HCT116 (cell line): ENCODE data around the gene DIO2.

Source experiments
- ATF3 ChIP-seq: IDR thresholded peaks from 2 replicates; pipeline ENCODE4 v1.6.1; 2012
- CTCF ChIP-seq, 3 experiments: fragments of 200-600 bp in 1 of 3; sonication (generic) in 1 of 3; IDR thresholded peaks in 2 of 3; conservative IDR thresholded peaks in 1 of 3; 2 replicates each; pipeline ENCODE4 v1.5.1; 2012 to 2017; ENCODE audit warnings: low read depth in 2 of 3, low read length in 2 of 3, antibody characterized with exemption in 1 of 3, borderline replicate concordance in 1 of 3, control low read depth in 1 of 3, mild to moderate bottlenecking in 1 of 3, mixed read lengths in 1 of 3, mixed run types in 1 of 3, moderate library complexity in 1 of 3; ENCODE audit not compliant: insufficient read depth in 1 of 3
- EZH2 ChIP-seq: fragments of 200-600 bp; sonication (generic); IDR thresholded peaks from 2 replicates; pipeline ENCODE4 v1.6.1; 2017; ENCODE audit warnings: antibody characterized with exemption, mixed run types
- EZH2phosphoT487 ChIP-seq: fragments of 200-600 bp; IDR thresholded peaks from 2 replicates; pipeline ENCODE4 v1.6.1; 2018; ENCODE audit warnings: antibody characterized with exemption, borderline replicate concordance
- JUND ChIP-seq: IDR thresholded peaks from 2 replicates; pipeline ENCODE4 v1.6.1; 2012
- MAX ChIP-seq: IDR thresholded peaks from 2 replicates; pipeline ENCODE4 v1.6.1; 2012
- POLR2A ChIP-seq: IDR thresholded peaks from 2 replicates; pipeline ENCODE4 v1.7.0; 2011; ENCODE audit warnings: borderline replicate concordance; ENCODE audit not compliant: insufficient read depth, insufficient read length; ENCODE audit errors: extremely low read depth
- POLR2AphosphoS5 ChIP-seq: IDR thresholded peaks from 2 replicates; pipeline ENCODE4 v1.6.1; 2011; ENCODE audit warnings: mild to moderate bottlenecking, low read depth, low read length, moderate library complexity
- RAD21 ChIP-seq: IDR thresholded peaks from 2 replicates; pipeline ENCODE4 v1.6.1; 2012; ENCODE audit warnings: low read depth, mild to moderate bottlenecking
- REST ChIP-seq: IDR thresholded peaks from 2 replicates; pipeline ENCODE4 v1.6.1; 2012; ENCODE audit warnings: low read depth
- SP1 ChIP-seq: IDR thresholded peaks from 2 replicates; pipeline ENCODE4 v1.6.1; 2012; ENCODE audit warnings: low read depth
- YY1 ChIP-seq: IDR thresholded peaks from 2 replicates; pipeline ENCODE4 v1.6.1; 2011; ENCODE audit warnings: low read length, low read depth, moderate library complexity, mild to moderate bottlenecking; ENCODE audit not compliant: insufficient replicate concordance; ENCODE audit errors: extremely low read depth
- ZNF274 ChIP-seq: fragments of 200-500 bp; sonication (Bioruptor generic); IDR thresholded peaks from 2 replicates; pipeline ENCODE4 v1.6.1; 2014; ENCODE audit warnings: mild to moderate bottlenecking, low read depth, low read length, inconsistent platforms

- TF ChIP-seq CTCF (IDR thresholded peaks at IDR 0.05 in 2 of 3, conservative IDR thresholded peaks at IDR 0.05 in 1 of 3; ENCODE audit: borderline replicate concordance in 1 of 3, insufficient read depth in 1 of 3, low read depth in 2 of 3, low read length in 2 of 3) (no peak), SP1 (no peak), RAD21 (no peak), ZNF274 (no peak), POLR2AphosphoS5 (no peak), EZH2 (no peak), ATF3 (no peak), JUND (no peak), REST (no peak), POLR2A (no peak), EZH2phosphoT487 (no peak), MAX (no peak), YY1 (no peak)
Observed at GRCh38 chr14:80152166-80152565, 59.1 kb downstream of the DIO2 start.
